A549 treated with RU486 at 1 μM for 4 hours (cell line): ENCODE results near the gene SELE. TPM values are rescaled to one million over a fixed set of nuclear protein-coding genes. Genes with fewer than 3 reads are reported as not detected.

Experiments
- total RNA-seq: library from RNA; stranded (reverse); fragments of 200-300 nt; extraction: Qiagen RNA extraction; gene quantifications from 5 replicates; pipeline ENCODE4 v1.2.3, GENCODE V29; 2022; ENCODE audit warnings: low read depth

The SELE gene, protein sequence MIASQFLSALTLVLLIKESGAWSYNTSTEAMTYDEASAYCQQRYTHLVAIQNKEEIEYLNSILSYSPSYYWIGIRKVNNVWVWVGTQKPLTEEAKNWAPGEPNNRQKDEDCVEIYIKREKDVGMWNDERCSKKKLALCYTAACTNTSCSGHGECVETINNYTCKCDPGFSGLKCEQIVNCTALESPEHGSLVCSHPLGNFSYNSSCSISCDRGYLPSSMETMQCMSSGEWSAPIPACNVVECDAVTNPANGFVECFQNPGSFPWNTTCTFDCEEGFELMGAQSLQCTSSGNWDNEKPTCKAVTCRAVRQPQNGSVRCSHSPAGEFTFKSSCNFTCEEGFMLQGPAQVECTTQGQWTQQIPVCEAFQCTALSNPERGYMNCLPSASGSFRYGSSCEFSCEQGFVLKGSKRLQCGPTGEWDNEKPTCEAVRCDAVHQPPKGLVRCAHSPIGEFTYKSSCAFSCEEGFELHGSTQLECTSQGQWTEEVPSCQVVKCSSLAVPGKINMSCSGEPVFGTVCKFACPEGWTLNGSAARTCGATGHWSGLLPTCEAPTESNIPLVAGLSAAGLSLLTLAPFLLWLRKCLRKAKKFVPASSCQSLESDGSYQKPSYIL
- not detected in 5 replicates for total RNA-seq

DNA sequence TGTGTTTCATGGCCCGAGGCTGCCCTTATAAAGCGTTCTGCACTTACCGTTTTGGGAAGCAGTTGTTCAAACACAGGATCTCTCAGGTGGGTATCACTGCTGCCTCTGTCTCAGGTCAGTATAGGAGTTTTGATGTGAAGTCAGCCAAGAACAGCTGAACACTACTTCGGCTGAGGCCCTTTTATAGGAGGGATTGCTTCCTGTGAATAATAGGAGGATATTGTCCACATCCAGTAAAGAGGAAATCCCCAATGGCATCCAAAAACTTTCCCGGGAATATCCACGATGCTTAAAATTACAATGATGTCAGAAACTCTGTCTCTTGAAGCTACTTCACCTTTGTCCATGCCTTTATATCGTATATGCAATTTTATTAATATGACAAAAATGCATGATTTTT is at the start of gene SELE:
TSS of gene SELE (minus strand) at position 156 of the 400 bp plus-strand sequence. CDS start 467 bp downstream, outside the sequence.

DNA sequence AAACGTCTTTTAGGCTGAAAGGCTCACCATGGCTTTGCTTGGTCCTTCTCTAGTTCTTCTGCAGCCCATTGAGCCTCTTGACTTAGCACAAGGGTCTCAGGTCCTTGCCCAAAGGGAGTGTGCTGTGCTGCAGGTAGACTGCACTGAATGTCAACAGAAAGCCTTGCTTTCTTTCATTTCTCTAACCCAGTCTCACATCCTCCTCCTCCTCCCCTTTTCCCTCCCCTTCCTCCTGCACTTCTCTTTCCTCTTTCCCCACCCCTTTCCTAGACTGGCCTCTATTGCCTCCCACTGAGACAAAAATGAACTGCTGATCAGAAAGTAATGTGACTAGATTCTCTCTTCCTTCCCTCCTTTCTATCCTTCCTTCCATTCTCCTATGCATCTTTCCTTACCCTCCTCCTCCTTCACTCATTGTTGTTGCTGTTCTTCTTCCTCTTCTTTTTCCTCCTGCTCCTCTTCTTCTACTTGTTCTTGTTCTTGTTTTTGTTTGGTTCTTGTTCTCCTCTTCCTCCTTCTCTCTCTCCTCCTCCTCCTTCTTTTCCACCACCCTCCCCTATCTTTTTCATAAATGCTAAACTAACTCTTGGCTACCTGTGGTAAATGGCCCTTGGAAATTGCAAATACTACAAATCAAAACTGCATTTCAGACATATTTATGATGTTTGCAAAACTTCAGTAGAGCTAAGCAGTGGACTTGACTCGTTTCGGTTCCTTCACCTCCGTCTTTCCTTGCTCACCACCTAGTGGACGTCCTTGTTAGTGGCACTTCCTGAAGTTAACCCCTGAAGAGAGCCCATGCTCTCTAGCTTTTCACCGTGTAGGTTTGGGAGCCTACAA is 22.2 kb downstream of the SELE start, which contains the start of gene SELL:
TSS of gene SELL (minus strand) at position 152 of the 840 bp plus-strand sequence. CDS start at position 30, 122 bp downstream.

Other genes with a start within 250 kb of the SELE start
- 4.1 to 8.6 TPM (median 8.0 TPM) in 5 replicates for gene SLC19A2, start 248.1 kb downstream of the SELE start, total RNA-seq
- gene F5, start 147.6 kb downstream of the SELE start, total RNA-seq: 0.03 to 0.12 TPM (median 0.10 TPM) in 5 replicates
- not detected in 5 replicates for gene SELP, start 104.0 kb downstream of the SELE start, total RNA-seq
- gene SELL, start 22.5 kb downstream of the SELE start, total RNA-seq: 0.10 to 0.27 TPM (median 0.25 TPM) in 4 of 5 replicates, not detected in the other
- gene METTL18, start 60.8 kb upstream of the SELE start, total RNA-seq: 3.6 to 8.2 TPM (median 6.4 TPM) in 5 replicates
- gene SCYL3, start 159.8 kb upstream of the SELE start, total RNA-seq: 2.8 to 3.3 TPM (median 3.1 TPM) in 5 replicates